ENCODE results near the gene PNISR.
"Not testable (repeated sequence)": the region's sequence is repeated elsewhere in the genome, so short reads cannot be mapped to it uniquely, and the experiment has no call there.

Gene PNISR, protein sequence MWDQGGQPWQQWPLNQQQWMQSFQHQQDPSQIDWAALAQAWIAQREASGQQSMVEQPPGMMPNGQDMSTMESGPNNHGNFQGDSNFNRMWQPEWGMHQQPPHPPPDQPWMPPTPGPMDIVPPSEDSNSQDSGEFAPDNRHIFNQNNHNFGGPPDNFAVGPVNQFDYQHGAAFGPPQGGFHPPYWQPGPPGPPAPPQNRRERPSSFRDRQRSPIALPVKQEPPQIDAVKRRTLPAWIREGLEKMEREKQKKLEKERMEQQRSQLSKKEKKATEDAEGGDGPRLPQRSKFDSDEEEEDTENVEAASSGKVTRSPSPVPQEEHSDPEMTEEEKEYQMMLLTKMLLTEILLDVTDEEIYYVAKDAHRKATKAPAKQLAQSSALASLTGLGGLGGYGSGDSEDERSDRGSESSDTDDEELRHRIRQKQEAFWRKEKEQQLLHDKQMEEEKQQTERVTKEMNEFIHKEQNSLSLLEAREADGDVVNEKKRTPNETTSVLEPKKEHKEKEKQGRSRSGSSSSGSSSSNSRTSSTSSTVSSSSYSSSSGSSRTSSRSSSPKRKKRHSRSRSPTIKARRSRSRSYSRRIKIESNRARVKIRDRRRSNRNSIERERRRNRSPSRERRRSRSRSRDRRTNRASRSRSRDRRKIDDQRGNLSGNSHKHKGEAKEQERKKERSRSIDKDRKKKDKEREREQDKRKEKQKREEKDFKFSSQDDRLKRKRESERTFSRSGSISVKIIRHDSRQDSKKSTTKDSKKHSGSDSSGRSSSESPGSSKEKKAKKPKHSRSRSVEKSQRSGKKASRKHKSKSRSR
- total RNA-seq, result 24.3 to 124 (median 76.7) reads per million in 18 experiments

DNA sequence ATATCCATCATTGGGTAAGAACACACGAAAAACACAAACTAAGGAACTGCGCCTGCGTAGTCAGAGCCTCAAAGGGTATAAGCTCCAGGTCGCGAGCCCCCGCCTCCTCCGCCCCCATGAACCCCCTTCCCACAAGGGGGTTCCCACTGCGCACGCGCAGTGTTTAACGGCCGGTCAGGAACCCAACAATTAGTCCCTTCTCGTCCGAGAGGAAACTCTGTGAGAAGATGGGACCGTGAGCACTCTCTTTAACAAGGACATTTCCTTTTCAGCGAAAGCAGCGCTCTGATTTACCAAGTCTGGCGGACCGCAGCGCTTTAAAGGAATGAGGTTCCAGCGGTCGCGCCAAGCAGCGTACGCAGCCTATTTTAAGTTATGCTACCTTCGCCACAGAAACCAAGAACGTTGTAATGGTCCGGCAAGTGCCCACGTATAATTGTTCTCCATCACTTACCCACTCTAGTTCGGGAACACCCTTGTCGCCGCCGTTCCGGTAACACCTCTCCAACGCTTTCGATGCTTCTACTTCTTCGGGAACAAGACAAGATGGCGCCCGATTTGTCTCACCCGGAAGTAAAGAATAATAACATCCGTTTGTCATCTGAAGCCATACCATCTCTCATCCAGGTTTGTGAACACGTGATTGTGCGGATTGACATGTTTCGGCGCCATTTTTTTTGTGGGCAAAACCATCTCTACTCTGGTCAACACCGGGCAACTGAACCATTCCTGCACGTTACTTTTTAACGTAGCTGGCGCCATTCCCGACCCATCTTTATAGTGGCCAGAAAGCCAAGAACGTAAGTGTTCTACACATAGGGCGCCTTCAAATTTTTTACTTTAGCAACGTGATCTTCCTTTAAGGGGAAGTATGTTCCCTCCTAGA lies at the start of gene PNISR:
Gene PNISR (minus strand): TSS at position 548 of the 886 bp plus-strand sequence. CDS start 10,649 bp downstream, outside the sequence.
- peak; percentile 96 to 97 for DNase-seq

DNA sequence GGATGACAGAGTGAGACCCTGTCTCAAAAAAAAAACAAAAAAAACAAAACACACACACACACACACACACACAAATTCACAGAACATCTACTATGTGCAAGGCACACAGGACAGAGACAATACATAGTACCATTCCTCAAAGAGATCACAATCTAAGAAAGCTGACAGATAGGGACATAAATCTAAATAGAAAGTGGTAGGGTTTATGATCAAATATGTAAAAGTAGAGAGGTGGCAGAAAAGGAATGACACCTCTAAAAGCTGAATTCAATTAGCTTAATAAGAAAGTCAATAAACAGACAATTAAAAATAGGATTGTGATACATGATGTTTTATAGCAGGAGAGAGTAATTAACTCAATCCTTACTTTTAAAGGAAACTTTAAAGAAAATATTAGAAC lies 48.6 kb upstream of the PNISR start:
- DNase-seq, result no peak

DNA sequence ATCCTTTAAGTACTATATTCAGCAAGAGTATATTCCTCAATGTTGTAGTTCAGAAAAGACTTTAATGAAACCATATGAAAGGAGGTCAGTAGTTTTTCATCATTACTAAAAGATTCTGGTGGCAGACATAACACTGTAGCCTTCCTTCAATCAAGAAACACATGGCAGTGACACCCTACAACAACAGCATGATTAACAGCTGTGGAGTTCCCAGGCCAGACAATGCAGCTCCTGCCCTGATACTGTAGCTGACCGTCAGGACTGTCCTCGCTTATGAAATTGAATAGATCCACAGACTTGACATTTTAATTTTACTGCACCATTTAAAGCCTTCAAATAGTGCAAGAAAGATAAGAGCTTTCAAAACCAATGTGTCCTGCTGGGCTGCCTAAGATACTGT lies 46.5 kb upstream of the PNISR start:
- no peak for DNase-seq

DNA sequence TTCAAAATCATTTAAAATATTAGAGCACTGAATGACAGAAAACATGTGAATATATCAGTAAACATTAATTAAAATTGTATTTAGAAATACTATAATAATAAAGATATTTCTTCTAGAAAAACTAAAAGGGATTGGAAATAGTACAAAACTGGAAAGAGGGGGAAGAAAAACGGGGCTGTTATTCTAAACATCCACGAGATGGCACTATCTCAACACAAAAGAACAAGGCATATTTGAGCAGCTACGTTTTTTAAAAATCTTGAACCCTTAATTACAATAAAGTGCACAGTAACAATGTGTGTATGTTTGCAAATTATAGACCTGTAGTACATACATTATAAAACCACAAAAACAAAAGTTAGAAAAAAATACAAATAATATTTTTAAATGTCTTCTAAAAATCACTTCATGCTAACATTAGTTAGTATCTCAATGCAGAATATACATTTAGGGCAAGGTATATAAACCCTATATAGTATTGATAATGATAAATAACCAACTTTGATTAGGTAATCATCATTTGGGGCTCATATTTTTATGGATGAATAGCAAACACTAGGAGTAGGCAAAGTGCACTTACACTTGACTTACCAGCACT lies 42.5 kb upstream of the PNISR start:
- DNase-seq, result peak; percentile 9 to 23

DNA sequence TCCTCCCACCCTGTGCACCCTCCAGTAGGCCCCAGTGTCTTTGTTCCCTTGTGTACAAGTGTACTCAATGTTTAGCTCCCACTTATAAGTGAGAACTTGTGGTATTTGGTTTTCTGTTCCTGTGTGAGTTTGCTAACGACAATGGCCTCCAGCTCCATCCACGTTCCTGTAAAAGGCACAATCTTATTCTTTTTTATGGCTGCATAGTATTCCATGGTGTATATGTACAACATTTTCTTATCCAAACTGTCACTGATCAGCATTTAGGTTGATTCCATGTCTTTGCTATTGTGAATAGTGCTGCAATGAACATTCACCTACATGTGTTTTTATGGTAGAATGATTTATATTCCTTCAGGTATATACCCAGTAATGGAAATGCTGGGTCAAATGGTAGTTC lies 34.0 kb upstream of the PNISR start:
- DNase-seq, result not testable (repeated sequence)

DNA sequence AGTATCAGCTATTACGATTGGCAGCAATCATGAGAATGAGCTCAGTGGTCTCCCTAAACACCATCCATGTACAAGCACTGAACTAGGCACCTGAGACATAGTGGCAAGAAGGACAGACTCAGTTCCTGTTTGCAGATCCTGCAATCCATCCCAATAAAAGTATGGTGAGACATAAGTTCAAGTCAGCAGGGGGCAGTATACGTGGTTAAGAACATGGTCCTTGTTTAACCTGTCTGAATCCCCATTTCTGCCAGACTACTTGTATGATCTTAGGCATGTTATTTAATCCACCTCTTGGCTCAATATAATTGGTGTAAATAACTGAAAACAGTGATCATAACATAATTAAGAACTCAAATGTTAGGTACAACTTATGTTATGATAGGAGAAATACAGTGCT lies 33.2 kb upstream of the PNISR start:
- peak; percentile 14 to 30 for DNase-seq

DNA sequence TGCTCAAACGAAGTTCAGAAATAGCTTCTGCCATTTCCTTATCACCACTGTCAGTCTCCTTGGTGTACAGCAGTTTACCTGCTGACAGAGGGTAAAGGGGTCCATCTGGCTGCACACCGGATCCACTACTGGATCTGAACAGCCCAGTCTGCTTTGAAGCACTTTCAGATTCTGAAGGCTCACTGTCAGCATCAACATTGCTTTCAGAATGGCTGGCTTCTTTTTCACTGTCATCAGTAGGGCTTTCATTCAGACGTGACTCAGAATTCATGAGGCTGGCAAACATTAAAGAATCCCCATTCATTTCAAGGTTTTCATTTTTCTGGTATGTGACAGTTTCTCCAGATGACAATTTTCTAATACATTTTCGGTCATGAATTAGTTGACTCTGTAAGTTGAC lies 21.0 kb upstream of the PNISR start:
- DNase-seq, result no peak

DNA sequence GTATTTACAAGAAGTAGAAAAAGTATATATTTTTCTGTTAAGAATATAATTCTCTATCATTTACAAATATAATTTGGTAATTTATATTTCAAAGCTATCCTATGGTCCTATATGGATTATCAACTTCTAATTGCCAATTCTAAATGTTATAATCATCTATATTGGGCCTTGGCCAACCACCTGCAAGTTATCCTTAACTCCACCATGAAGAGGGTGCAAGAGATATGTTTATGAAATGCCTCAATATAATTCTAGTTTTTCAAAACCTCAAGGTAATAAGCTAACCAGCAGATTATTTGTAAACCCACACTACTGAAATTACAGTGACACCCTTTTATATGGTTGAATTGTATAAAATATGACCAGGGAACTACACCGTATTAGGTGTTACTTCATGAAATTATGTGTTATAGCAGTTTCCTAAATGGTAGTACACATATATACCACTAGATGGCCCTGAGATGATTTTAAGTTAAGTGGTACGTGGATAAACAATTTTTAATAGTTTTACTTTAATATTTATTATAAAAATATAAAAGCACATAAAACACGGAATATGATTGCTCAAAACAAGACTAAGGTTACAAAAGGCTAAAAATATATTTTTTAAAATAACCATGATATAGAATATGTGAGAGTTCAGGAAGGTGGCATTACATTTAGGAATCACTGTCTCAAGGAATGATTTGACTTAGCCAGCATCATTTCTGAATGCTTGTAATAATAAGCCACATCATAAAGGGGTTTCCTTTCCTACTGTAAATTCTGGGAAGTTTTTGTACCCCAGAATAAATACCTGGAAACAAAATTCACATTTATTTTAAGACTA lies 9.8 kb upstream of the PNISR start:
- peak in 1 of 2 donors; percentile 46 for DNase-seq

DNA sequence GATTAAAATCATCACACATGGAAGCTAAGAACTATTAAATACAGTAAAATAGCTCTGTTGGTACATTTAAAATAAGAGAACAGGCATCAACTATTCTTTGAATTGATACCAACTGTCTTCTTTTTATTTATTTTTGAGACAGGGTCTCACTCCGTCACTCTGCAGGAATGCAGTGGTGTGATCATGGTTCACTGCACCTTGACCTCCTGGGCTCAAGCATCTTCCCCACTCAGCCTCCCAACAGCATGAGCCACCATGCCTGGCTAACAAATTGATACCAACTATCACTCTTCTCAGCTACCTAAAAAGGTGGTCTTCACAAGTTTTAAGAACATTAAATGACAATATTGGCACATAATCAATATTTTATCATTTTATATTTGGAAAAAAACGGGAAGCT lies 7.8 kb upstream of the PNISR start:
- DNase-seq, result no peak

DNA sequence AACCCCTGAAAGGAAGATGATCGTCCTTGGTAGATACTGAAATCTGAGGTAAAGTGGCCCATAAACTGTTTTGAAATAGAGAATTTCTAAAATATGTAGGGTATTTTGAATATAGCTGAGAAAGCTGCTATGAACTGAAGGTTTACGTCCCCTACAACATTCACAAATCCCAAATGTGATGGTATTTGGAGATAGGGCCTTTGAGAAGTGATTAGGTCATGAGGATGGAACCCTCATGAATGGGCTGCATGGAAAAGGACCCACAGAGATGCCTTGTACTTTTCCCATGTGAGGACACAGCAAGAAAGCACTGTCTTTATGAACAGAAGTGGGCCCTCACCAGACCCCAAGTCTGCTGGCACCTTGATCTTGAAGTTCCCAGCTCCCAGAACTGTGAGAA lies 6.8 kb upstream of the PNISR start:
- no peak for DNase-seq

DNA sequence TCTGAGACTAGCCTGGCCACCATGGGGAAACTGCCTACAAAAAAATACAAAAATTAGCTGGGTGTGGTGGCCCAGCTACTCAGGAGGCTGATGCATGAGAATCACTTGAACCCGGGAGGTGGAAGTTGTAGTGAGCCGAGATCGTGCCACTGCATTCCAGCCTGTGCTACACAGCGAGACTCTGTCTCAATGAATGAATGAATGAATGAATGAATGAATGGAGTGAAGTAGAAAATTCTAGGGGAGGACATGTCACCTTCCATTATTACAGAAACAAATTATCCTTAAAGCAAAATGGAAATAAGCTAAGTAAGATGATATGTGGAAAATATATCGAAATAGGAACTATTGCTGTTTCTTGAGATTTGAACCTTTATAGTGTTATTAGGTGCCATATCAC lies 2.9 kb upstream of the PNISR start:
- no peak for DNase-seq

DNA sequence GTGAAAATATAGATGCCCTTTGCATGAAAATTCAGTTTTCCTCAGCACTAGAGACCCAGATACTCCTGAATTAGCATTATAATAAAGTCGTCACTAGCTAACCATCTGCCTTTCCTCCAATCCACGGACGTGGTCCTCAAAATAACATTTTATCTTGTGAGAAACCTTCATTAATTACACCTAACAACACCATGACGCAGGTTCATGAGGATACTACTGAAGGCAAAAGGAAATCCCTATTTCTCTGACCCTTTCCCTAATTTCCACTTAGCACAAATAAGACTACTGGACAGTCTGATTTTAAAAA lies 1.3 kb upstream of the PNISR start:
- DNase-seq, result no peak

DNA sequence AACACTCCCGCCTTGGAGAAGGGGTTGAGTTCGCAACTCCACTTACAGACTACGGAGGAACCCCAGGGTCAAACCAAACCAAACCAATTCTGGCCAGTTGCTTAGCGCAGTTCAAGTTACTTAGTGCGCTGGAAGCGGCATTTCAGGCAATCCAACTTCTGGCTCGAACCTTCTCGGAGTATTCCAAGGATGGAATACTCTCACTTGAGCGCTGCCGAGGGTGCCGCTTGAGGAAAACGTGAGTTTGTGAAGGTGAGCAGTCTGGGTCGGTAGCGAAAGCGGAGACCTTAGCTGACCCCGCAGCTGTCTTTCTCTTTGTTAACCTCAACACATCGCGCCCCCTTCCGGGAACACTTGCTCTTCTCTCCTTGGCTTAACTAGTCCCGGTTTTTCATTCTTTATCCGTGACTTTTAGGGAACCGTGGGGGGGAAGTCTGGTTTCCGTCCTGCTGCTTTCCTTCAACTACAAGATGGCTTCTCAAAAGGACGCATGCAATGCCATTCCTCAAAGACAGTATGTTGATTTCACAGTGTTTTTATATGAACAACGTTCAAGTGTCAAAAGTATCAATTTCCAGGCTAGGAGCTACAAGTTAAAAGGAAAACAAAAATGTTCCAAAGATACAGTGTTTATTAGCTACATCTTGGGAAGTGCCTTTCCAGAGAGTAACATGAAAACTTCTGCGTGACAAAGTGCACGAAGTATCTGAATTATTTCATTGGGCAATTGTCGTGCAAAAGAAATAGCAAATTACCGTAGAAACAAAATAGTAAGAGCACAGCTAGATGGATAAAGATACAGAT lies 741 bp upstream of the PNISR start:
- DNase-seq, result peak; percentile 85 to 89

DNA sequence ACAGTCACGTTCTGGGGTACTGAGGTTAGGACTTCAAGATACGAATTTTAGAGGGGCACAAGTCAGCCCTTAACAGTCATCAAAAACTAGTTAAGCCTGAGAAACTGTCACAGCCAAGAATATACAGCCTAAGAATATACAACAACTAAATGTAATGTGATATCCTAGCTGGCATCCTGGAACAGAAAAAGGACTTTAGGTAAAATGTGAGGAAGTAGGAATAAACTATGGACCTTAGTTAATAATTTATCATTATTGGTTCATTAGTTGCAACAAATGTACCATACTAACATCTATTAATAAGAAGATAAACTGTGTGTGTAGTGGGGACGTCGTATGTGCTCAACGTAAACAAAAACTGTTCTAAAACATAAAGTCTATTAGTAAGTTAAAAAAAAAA lies 1.1 kb downstream of the PNISR start:
- DNase-seq, result no peak

DNA sequence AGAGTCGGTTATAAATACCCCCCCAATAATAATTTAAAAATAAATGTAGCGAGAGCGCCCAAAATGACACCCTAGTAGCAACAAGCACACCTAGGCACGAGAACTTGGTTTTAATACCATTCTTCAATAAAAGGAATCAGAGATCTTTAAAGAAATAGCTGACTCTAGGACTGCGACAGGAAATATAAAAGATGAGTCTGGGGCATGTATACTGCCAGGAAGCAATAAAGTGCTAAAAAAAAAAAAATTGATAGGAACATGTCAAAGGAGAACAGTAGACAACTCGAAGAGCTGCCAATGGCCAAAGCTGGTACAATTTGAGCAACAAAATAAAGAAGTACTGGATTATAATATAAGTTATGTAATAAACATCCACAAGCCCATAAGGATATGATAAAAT lies 2.2 kb downstream of the PNISR start:
- no peak for DNase-seq

DNA sequence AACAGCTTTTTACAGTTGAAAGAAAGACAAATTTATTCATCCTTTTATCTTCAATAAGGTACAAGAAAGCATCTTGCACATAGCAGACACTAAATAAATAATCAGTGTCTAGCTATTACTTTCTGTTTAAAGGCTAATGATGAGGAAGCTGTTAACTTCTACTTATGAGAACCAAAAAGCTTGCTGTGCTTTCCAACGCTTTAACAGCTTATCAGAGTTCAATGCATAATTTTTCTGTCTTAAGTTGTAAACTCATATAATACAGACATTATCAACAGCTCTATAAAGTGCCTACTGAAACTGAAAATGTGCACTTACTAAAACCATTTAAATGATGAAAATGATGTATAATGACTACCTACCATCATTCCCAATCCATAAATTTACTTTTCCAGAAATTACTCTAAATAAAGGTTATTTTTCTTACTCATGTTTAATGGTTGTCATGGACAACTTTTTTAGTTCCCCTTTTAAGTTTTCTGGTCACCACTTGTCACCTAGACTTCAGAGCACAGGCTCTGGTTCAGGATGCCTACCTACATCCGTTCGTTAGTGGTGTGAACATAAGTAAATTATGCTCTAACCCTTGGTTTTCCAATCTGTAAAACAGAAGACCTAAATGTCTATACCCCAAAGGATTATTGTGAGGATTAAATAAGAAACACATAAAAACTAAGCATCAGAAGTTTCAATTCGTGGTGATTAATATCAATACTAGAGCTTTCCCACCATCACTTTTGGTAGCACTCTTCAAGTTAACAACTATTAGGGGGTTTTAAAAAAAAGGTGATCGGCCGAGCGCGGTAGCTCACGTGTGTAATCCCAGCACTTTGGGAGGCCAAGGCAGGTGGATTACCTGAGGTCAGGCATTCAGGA lies 8.0 kb downstream of the PNISR start:
- DNase-seq, result no peak

DNA sequence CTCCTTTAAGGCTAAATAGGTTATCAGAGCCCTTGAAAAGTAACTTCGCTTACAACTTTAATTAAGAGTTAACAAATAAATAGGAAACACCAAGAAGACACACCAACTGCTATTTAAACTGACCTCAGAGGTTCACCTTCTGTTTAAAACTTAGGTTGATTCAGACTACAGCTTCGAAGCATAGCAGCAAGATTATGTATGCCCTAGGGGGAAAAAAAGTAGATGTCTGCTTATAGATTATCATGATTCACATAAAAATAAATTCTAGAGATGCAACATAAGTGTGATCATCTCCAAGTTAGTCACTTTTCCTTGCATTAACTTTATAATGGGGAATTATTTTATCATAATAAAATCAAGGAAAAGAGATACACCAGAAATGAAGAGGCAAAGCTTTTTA lies 8.9 kb downstream of the PNISR start:
- no peak for DNase-seq

DNA sequence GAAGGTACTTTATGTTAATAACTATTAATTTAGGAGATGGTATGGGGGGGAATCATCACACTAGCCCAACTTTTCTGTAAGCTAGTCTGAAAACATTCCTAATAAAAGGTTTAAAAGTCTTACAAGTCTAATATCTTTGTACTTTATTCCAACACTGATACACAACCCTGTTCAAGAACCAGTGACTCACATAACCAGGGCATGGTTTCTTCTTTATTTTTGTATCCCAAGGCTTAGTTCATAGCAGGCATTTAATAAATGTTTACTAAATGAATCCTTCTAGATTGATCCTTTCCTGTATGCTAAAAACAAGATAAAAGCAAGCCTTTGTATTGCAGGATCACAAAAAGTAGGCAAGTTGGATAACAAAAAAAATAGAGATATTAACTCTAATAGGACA lies 9.7 kb downstream of the PNISR start:
- DNase-seq, result no peak

DNA sequence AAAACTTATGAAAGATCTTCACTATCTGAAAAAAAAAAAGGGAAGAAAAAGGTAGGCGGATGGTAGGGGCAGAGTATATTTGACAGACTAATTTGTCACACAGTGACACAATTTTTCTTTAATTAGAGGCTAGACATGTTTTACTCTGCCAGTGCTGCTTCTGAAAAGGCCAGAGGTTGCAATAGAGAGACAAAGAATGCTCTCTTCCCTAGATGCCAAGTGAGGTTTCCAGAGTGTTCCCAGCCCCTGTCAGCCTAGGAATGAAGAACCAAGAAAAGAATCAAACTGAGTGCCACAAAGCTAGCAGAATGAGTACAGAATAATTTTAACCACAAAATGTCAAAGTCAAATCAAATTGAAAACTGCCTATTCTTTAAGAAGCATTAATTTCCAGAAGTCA lies 13.0 kb downstream of the PNISR start:
- no peak for DNase-seq

DNA sequence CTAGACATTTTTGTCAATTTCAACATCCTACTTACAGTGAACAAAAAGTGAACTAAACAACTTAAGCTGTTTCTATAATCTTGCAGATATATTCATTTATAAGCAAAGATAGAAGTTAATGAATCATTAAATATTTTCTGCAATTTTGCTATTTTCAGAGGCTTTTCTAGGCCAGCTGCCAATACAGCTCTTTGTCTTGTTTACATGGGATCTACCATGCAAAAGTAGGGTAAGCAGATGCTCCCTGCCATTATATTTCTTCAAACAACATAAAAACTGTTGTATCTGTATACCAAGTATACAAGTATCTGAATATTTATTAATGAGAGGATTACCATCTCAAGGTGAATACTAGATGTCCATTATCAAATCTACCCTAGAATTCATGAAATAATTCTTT lies 15.4 kb downstream of the PNISR start:
- DNase-seq, result no peak
